GM12872 (cell line): ENCODE results near the gene XIRP1.

Experiments used
- CTCF ChIP-seq: IDR thresholded peaks from 3 replicates; pipeline ENCODE4 v1.5.1; 2011; ENCODE audit warnings: low read depth, mild to moderate bottlenecking, low read length, moderate library complexity; ENCODE audit not compliant: insufficient read depth

The XIRP1 gene

GRCh38 chr3:39137435-39137936 is 54.9 kb downstream of the XIRP1 start:
- TF ChIP-seq CTCF = no peak

GRCh38 chr3:39136533-39137434 is 55.6 kb downstream of the XIRP1 start:
- no peak for TF ChIP-seq CTCF

- TF ChIP-seq CTCF = no peak
Observed at GRCh38 chr3:39135170-39135805, 57.1 kb downstream of the XIRP1 start.

GRCh38 chr3:39134305-39134704 is 58.1 kb downstream of the XIRP1 start:
- no peak for TF ChIP-seq CTCF

GRCh38 chr3:39133822-39134221 is 58.6 kb downstream of the XIRP1 start:
- no peak for TF ChIP-seq CTCF
